Left hindlimb (tissue), 1 donor: ENCODE data around the gene COL13A1.

Source experiments
- DNase-seq: peaks from one replicate; pipeline ENCODE4 v3.0.0-alpha.2; 2018

COL13A1 gene

DNA sequence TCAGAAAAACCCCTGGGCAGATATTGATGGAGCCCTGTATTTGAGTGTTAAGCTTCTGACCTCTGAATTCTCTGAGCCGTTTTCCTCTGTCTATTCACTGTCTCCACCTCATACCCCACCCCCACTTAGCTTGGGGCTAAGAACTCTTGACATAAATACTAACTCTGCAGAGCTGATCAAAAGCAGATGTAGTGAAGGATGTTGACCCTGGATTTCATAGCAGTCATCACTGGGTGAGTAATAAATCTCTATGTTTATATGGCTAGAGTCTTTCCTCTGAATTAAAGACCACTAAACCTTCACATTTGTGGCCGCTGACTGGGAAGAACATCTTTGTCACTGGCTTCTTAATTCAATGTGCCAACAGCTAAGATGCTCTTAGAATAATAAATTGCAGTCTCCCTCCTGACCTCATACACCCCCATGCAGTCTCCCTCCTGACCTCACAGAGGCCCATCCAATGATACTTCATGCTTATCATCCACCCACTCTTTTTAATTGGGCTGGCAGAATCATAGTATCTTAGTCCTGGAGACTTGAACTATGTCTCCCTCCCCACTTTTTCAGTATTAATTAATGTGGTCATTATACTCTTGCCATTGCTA lies 172.9 kb downstream of the COL13A1 start:
- DNase-seq = no peak

DNA sequence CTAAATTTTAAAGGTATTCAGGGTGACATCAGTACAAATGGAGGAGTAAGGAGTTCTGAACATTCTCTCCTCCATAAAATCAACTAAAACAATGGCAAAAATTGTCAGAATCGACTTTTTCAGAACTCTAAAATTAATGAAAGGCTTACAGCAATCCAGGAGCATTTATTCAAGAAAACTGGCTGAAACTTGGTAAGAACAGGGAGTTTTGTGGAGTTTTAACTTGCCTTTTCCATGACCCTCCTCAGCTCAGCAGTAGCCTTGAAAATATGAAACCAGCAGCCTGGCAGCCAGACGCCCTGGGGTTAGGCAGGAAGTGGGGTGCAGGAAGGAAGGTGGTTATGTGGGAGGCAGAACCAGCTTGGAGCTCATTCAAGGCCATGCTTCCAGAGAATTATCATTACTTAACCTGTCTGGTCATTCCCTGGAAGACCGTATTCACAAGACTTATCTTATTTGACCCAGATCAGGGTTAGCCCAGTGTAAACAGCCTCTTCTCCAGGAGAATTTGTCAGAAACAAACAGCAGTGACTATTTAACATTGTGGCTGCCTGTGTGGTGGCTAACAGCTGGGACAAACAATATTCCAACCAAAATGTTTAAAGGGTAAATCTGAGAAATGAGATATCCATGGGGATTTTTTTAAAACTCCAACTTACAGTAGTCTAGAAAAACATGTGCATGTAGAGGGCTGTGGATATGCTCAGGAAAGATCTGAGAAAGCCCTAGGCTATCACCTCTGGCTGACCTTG lies 175.3 kb downstream of the COL13A1 start:
- no peak for DNase-seq

GRCh38 chr10:69979174-69979573 lies 177.5 kb downstream of the COL13A1 start:
- no peak for DNase-seq

GRCh38 chr10:69980672-69981071 lies 179.0 kb downstream of the COL13A1 start:
- DNase-seq = no peak

DNA sequence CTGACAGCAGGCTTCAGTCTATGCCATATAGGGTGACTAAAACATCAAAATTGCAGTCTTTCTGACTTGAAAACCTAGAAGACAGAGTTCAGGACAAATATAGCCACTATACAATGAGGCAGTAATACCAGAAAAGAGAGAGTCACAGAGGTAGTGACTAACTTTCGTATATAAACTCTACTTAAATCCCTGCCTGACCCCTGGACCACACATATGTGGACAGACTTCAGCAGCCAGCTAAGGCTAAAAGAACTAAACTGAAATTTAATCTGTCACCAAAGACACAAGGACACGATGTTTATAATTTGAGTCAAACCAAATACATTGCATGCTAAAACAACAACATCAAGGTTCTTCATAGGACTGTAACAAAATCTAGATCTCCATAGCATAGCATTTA lies 186.4 kb downstream of the COL13A1 start:
- DNase-seq = no peak

GRCh38 chr10:69991151-69991550 lies 189.4 kb downstream of the COL13A1 start:
- no peak for DNase-seq

GRCh38 chr10:69994262-69994661 lies 192.6 kb downstream of the COL13A1 start:
- no peak for DNase-seq

GRCh38 chr10:69996611-69997010 lies 194.9 kb downstream of the COL13A1 start:
- no peak for DNase-seq

DNA sequence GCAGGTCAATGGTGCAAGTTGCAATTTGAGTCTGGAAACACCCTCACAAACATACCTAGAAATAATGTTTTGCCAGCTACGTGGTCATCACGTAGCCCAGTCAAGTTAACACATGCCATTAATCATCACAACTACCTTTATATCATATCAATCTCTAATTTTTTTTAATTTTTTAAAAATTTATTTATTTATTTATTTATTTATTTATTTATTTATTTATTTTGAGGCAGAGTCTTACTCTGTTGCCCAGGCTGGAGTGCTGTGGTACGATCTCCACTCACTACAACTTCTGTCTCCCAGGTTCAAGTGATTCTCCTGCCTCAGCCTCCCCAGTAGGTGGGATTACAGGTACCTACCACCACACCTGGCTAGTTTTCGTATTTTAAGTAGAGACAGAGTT lies 198.6 kb downstream of the COL13A1 start:
- DNase-seq = no peak

DNA sequence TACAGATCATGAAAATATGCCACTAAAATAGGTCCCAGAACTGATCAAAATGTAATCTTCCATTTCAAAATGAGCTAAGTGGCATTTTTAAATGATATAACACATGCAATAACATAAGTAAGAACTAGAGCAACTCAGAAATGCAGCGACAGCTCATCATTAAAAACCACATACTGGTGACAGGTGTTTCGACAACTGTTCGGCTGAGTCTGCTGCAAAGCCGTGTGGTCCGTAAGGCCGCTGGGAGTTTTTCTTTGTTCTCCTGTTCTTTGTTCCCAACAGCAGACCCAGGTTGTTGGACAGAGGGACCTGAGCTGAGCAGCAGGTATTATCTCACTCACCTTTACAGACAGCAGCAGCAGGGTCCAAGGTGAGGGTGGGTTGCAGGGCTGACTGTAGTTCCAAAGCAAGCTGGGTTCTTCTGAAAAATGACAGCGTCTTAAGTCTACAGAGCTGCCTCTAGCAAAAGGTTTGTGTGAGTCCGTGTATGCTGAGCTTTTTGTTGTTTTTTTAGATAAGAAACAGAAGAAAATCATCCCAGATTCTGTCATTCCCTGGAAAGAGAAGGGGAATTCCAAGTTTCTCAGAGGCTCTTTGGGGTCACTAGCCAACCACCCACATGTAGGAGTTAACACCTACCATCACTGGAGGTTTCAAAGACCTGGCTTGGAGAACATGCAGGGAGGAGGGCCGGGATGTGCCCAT lies 205.6 kb downstream of the COL13A1 start:
- no peak for DNase-seq
